Neural cell (in vitro differentiated cells): Measurements from ENCODE around the gene KCNQ1OT1.

ENCODE experiments used
- POLR2AphosphoS5 ChIP-seq: IDR thresholded peaks from 2 replicates; pipeline ENCODE4 v1.6.1; 2012
- REST ChIP-seq: IDR thresholded peaks from 2 replicates; pipeline ENCODE4 v1.6.1; 2012; ENCODE audit warnings: borderline replicate concordance
- TAF1 ChIP-seq: IDR thresholded peaks from 2 replicates; pipeline ENCODE4 v1.6.1; 2012; ENCODE audit warnings: low read depth
- TF ChIP-seq, protein P1 (sequence below): fragments of 450-650 bp; IDR thresholded peaks from 2 replicates; pipeline ENCODE4 v1.5.1; 2014; ENCODE audit warnings: antibody characterized with exemption, mild to moderate bottlenecking, moderate library complexity; ENCODE audit not compliant: poor library complexity, severe bottlenecking

GRCh38 chr11:2609345-2609744, 90.4 kb downstream of the KCNQ1OT1 start:
- TF ChIP-seq, protein P1, sequence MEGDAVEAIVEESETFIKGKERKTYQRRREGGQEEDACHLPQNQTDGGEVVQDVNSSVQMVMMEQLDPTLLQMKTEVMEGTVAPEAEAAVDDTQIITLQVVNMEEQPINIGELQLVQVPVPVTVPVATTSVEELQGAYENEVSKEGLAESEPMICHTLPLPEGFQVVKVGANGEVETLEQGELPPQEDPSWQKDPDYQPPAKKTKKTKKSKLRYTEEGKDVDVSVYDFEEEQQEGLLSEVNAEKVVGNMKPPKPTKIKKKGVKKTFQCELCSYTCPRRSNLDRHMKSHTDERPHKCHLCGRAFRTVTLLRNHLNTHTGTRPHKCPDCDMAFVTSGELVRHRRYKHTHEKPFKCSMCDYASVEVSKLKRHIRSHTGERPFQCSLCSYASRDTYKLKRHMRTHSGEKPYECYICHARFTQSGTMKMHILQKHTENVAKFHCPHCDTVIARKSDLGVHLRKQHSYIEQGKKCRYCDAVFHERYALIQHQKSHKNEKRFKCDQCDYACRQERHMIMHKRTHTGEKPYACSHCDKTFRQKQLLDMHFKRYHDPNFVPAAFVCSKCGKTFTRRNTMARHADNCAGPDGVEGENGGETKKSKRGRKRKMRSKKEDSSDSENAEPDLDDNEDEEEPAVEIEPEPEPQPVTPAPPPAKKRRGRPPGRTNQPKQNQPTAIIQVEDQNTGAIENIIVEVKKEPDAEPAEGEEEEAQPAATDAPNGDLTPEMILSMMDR = no peak
- TF ChIP-seq TAF1 (no peak), REST (no peak), POLR2AphosphoS5 (no peak)
